IMR-90 (cell line): ENCODE results near the gene KIAA0825.

Experiments used
- BHLHE40 ChIP-seq: fragments of 150-350 bp; IDR thresholded peaks from 2 replicates; pipeline ENCODE4 v1.6.1; 2016; ENCODE audit warnings: mild to moderate bottlenecking, low read depth, low read length
- CHD1 ChIP-seq: IDR thresholded peaks from 2 replicates; pipeline ENCODE4 v1.6.1; 2012; ENCODE audit warnings: low read depth, low read length, improper control_type of control experiment
- CTCF ChIP-seq: conservative IDR thresholded peaks from 2 replicates; pipeline ENCODE4 v1.5.1; 2012; ENCODE audit warnings: mild to moderate bottlenecking, low read depth, low read length, improper control_type of control experiment
- ELK1 ChIP-seq: fragments of 150-350 bp; IDR thresholded peaks from 2 replicates; pipeline ENCODE4 v1.6.1; 2016; ENCODE audit warnings: low read depth, mild to moderate bottlenecking, low read length, moderate library complexity, borderline replicate concordance
- POLR2A ChIP-seq: IDR thresholded peaks from 2 replicates; pipeline ENCODE4 v1.6.1; 2012; ENCODE audit warnings: mild to moderate bottlenecking, low read depth, low read length
- RFX5 ChIP-seq: IDR thresholded peaks from 2 replicates; pipeline ENCODE4 v1.8.0; 2012; ENCODE audit warnings: low read depth, mild to moderate bottlenecking, low read length, moderate library complexity
- TF ChIP-seq, protein P1 (sequence below): fragments of 150-350 bp; IDR thresholded peaks from 2 replicates; pipeline ENCODE4 v1.6.1; 2017; ENCODE audit warnings: mild to moderate bottlenecking, antibody characterized with exemption, low read length, low read depth

DNA sequence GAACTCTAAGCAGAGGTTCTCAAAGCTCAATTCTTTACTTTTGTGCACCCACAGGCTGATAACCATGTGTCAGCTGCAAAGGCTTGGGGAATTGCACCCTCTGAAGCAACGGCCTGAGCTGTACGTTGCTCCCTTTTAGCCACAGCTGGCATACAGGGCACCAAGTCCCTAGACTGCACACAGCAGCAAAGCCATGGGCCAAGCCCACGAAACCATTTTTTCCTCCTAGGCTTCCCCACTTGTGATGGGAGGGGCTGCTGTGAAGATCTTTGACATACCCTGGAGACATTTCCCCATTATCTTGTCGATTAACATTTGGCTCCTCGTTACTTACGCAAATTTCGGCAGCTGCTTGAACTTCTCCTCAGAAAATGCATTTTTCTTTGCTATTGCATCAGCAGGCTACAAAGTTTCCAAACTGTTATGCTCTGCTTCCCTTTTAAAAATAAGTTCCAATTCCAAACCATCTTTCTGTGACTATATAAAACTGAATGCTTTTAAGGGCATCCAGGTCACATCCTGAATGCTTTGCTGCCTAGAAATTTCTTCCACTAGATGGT lies 23.0 kb downstream of the KIAA0825 start:
- TF ChIP-seq CHD1 (no peak), CTCF (no peak), RFX5 (no peak), POLR2A (no peak), BHLHE40 (no peak), ELK1 (no peak)
- TF ChIP-seq, protein P1, sequence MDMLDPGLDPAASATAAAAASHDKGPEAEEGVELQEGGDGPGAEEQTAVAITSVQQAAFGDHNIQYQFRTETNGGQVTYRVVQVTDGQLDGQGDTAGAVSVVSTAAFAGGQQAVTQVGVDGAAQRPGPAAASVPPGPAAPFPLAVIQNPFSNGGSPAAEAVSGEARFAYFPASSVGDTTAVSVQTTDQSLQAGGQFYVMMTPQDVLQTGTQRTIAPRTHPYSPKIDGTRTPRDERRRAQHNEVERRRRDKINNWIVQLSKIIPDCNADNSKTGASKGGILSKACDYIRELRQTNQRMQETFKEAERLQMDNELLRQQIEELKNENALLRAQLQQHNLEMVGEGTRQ: no peak
